G401 (cell line): ENCODE measurements around the gene PHACTR1. TPM values are rescaled to one million over a fixed set of nuclear protein-coding genes. Genes with fewer than 3 reads are reported as not detected.

Experiments used
- DNase-seq: peaks from one replicate; pipeline ENCODE4 v3.0.0-alpha.2; 2015; ENCODE audit warnings: low spot score
- in situ Hi-C: cut with HindIII; loops from 2 replicates; pipeline ENCODE4 v1.10.0; 2016; ENCODE audit warnings: low sequenced_read_pairs, mixed read lengths
- total RNA-seq: library from RNA; depleted of rRNA; stranded (reverse); fragments of >200 nt; shearing (Covaris generic); gene quantifications from 2 replicates; pipeline ENCODE4 v1.2.3, GENCODE V29; 2014

The PHACTR1 gene
- total RNA-seq, 1 experiment from 2014 or later = not detected

GRCh38 chr6:13250703-13251102 is 534.1 kb downstream of the PHACTR1 start:
- in situ Hi-C loops = no loop called here
- DNase-seq = no peak

GRCh38 chr6:13251242-13251641 is 534.7 kb downstream of the PHACTR1 start:
- in situ Hi-C loops = no loop called here
- DNase-seq = no peak

GRCh38 chr6:13252790-13253189 is 536.2 kb downstream of the PHACTR1 start:
- DNase-seq = no peak
- in situ Hi-C loops = no loop called here

GRCh38 chr6:13253272-13253671 is 536.7 kb downstream of the PHACTR1 start:
- in situ Hi-C loops = no loop called here

GRCh38 chr6:13256266-13257001 is 539.9 kb downstream of the PHACTR1 start:
- in situ Hi-C loops = no loop called here
- no peak for DNase-seq

More at GRCh38 chr6:13253272-13253671, 536.7 kb downstream of the PHACTR1 start:
- DNase-seq = no peak

DNA sequence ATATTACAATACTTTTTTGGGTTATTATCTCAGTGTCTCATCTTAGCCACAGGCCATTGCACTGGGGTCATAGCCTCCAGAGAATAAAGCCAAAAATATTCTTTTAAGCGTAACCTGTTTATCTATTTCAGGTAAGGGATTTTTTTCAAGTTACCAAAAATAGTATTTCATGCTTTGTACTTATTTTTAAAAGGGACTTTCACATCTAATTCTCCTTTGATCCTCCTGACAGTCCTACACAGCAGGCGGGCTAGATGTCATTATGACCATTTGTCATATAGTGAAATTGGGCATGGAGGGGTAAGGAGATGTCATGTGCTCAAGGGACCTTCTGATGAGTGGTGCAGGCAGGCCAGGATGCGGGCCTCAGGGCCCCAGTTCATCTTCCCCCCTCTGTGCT is 542.8 kb downstream of the PHACTR1 start:
- no peak for DNase-seq
- in situ Hi-C loops = no loop called here

GRCh38 chr6:13260101-13260598 is 543.6 kb downstream of the PHACTR1 start:
- no peak for DNase-seq
- in situ Hi-C loops = no loop called here

DNA sequence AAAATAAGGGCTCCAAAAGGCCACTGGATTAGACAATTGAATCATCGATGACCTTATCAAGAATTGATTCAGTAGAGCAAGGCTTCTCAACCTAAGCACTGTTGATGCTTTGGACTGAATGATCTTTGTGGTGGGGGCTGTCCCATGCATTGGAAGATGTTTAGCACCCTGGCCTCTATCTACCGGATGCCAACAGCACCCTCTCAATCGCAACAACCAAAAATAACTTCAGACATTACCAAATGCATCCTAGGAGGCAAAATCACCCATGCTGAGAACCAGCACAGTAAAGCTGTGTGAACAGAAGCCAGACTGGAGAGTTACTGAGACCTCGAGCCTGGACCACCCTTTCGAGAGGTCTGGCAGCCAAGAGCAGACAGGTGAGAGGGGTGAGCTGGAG is 544.3 kb downstream of the PHACTR1 start:
- in situ Hi-C loops = no loop called here
- no peak for DNase-seq

- no peak for DNase-seq
- in situ Hi-C loops = no loop called here
Measured at GRCh38 chr6:13261464-13261994, 545.0 kb downstream of the PHACTR1 start.

GRCh38 chr6:13262302-13263230 is 546.0 kb downstream of the PHACTR1 start:
- in situ Hi-C loops = no loop called here

GRCh38 chr6:13263669-13264068 is 547.1 kb downstream of the PHACTR1 start:
- DNase-seq = no peak
- in situ Hi-C loops = no loop called here

More at GRCh38 chr6:13262302-13263230, 546.0 kb downstream of the PHACTR1 start:
- DNase-seq = no peak

- in situ Hi-C loops = no loop called here
- DNase-seq = no peak
Measured at GRCh38 chr6:13267142-13267651, 550.6 kb downstream of the PHACTR1 start.

GRCh38 chr6:13268913-13269518 is 552.4 kb downstream of the PHACTR1 start:
- DNase-seq = no peak
- in situ Hi-C loops = no loop called here

GRCh38 chr6:13272131-13273046 is 555.8 kb downstream of the PHACTR1 start:
- in situ Hi-C loops = loop anchor here (10.0 kb wide), 1 partner anchor 208 kb away; no protein-coding TSS in a partner anchor

GRCh38 chr6:13273202-13273930 is 556.8 kb downstream of the PHACTR1 start:
- in situ Hi-C loops = loop anchor here (10.0 kb wide), 1 partner anchor 209 kb away; no protein-coding TSS in a partner anchor
- no peak for DNase-seq

More at GRCh38 chr6:13272131-13273046, 555.8 kb downstream of the PHACTR1 start:
- no peak for DNase-seq

DNA sequence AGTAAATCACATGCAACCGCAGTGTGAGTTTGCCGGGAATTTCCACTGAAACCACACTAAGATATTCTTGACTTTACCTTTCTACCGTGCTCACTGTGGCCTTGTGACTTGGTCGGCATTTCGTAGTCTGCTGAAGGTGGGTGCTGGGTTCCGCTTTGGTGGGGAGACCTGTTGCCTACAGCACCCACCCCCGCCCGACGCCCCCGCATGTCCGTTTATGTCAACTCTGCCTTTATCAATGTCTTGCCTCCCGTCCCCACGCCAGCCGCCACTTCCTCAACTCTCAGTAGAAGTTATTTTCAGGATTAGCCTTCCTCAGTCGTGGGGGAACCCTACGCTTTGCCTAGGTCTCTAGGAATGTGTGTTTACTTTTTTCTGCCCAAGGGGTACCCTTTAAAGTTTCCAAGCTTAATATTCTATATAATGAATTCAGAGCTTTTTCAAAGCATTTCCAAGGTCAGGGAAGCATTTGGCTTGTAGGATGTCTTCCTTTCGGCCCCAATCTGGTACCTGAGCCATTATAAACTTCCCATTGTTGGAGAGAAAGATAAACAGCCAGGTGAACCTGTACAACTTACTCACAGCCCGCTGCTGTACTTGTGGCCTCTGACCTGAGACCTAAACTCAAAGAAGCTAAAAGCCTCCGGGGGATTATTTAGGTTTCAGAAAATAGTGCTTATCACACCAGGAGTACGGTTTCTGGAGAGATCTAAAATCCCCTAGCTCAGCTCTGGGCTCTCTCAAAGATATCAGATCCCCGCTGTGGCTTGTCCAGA is 557.6 kb downstream of the PHACTR1 start:
- DNase-seq = no peak
- in situ Hi-C loops = loop anchor here (10.0 kb wide), 1 partner anchor 209 kb away; no protein-coding TSS in a partner anchor
